Endothelial cell of umbilical vein (primary cell): ENCODE measurements around the gene SH3PXD2A.

Experiments
- CTCF ChIP-seq, 2 donors: IDR thresholded peaks; 1 replicate in 1 of 2; 2 replicates in 1 of 2; pipeline ENCODE4 v1.5.1; 2011; ENCODE audit warnings: low read length in 2 of 2, mild to moderate bottlenecking in 2 of 2, moderate library complexity in 2 of 2, control low read depth in 1 of 2, inconsistent platforms in 1 of 2, low read depth in 1 of 2; ENCODE audit not compliant: insufficient read depth in 1 of 2; ENCODE audit errors: extremely low read depth in 1 of 2
- FOS ChIP-seq: IDR thresholded peaks from 2 replicates; pipeline ENCODE4 v1.6.1; 2011; ENCODE audit warnings: mild to moderate bottlenecking, low read length, moderate library complexity, borderline replicate concordance; ENCODE audit not compliant: insufficient read depth
- MAX ChIP-seq: IDR thresholded peaks from 2 replicates; pipeline ENCODE4 v1.6.1; 2011; ENCODE audit not compliant: insufficient read depth, insufficient read length
- POLR2A ChIP-seq: IDR thresholded peaks from 2 replicates; pipeline ENCODE4 v1.6.1; 2012; ENCODE audit warnings: low read depth, mild to moderate bottlenecking, control low read depth, low read length
- POLR2AphosphoS5 ChIP-seq: IDR thresholded peaks from 2 replicates; pipeline ENCODE4 v1.6.1; 2012; ENCODE audit warnings: low read depth, mild to moderate bottlenecking, control low read depth, low read length, moderate library complexity; ENCODE audit not compliant: insufficient read depth

- no peak for TF ChIP-seq POLR2A
- no peak for TF ChIP-seq POLR2AphosphoS5
- TF ChIP-seq CTCF (IDR thresholded peaks at IDR 0.05; ENCODE audit: extremely low read depth in 1 of 2, insufficient read depth in 1 of 2, low read depth in 1 of 2, low read length in 2 of 2): no peak
- no peak for TF ChIP-seq FOS
- TF ChIP-seq MAX: no peak
Observed at GRCh38 chr10:103879831-103880230, 24.5 kb upstream of the SH3PXD2A start.
